Measurements from ENCODE around the gene IQCH. TPM values are rescaled to one million over a fixed set of nuclear protein-coding genes. Genes with fewer than 3 reads are reported as not detected.

IQCH gene
- total RNA-seq, 1 donor from 2014 or later, result 1.5 TPM

- no peak for DNase-seq (ENCODE audit: extremely low spot score in 2 of 2)
- Histone ChIP-seq H3K9me3 (no peaks in the 10 kb centered on the region), H3K27me3 (no peaks in the 10 kb centered on the region), H3K4me3 (no peak overlapping the region), H3K36me3 (no peaks in the 10 kb centered on the region), H3K27ac (no peak overlapping the region), H3K4me1 (no peaks in the 10 kb centered on the region)
- intact Hi-C loops (cut with DNase I), result no loop called here
- TF ChIP-seq POLR2AphosphoS5 (IDR thresholded peaks at IDR 0.05; ENCODE audit: insufficient read depth in 1 of 2, low read depth in 1 of 2) (no peak), POLR2A (IDR thresholded peaks at IDR 0.05) (no peak)
- TF ChIP-seq, protein P1, sequence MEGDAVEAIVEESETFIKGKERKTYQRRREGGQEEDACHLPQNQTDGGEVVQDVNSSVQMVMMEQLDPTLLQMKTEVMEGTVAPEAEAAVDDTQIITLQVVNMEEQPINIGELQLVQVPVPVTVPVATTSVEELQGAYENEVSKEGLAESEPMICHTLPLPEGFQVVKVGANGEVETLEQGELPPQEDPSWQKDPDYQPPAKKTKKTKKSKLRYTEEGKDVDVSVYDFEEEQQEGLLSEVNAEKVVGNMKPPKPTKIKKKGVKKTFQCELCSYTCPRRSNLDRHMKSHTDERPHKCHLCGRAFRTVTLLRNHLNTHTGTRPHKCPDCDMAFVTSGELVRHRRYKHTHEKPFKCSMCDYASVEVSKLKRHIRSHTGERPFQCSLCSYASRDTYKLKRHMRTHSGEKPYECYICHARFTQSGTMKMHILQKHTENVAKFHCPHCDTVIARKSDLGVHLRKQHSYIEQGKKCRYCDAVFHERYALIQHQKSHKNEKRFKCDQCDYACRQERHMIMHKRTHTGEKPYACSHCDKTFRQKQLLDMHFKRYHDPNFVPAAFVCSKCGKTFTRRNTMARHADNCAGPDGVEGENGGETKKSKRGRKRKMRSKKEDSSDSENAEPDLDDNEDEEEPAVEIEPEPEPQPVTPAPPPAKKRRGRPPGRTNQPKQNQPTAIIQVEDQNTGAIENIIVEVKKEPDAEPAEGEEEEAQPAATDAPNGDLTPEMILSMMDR (IDR thresholded peaks at IDR 0.05), result no peak
Observed at GRCh38 chr15:67401336-67401735, 146.8 kb downstream of the IQCH start.

DNA sequence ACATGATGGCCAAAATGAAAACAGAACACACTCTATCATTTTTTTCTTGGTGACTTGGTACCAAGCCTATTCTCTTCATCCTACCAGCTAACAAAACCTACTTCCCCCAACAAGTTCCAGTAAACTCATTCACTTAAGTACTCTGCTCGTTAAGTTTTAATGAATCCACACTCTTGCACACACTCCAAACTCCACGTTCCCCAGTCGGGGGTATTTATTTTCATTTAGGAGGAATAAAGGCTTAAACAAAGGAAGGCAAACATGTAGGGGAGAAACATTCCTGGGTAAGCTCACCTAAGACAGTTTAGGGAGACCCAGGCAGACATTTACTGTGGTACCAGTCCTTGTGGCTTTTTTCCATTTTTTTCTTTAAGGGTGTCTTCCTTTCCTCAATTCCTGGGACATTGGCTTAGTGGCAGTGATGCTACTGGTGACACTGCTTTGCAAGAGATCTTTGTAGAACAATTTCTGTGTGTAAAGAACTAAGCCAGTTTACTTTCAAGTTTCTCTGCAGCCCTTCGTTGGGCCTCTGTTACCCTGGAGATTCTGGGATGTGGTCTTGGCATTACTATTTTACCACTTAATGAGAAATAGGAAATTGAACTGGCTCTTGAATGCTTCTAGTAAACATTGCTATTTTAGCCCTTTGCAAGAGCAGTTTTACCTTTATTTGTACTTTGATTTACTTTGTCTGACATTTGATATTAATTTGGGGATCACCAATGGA, 149.0 kb downstream of the IQCH start:
- H3K36me3 ChIP-seq, result no peaks in the 10 kb centered on the region
- no peaks in the 10 kb centered on the region for H3K9me3 ChIP-seq
- TF ChIP-seq POLR2A (IDR thresholded peaks at IDR 0.05) (no peak), POLR2AphosphoS5 (IDR thresholded peaks at IDR 0.05; ENCODE audit: insufficient read depth in 1 of 2, low read depth in 1 of 2) (no peak)
- TF ChIP-seq, protein P1 (IDR thresholded peaks at IDR 0.05), result no peak
- H3K27ac ChIP-seq, result no peak overlapping the region
- H3K4me3 ChIP-seq, result no peak overlapping the region
- DNase-seq (ENCODE audit: extremely low spot score in 2 of 2), result no peak
- no peaks in the 10 kb centered on the region for H3K27me3 ChIP-seq
- H3K4me1 ChIP-seq, result no peaks in the 10 kb centered on the region
- intact Hi-C loops (cut with DNase I), result no loop called here

- H3K9me3 ChIP-seq, result no peaks in the 10 kb centered on the region
- H3K27ac ChIP-seq, result no peak overlapping the region
- no peaks in the 10 kb centered on the region for H3K36me3 ChIP-seq
- H3K4me1 ChIP-seq, result no peaks in the 10 kb centered on the region
- intact Hi-C loops (cut with DNase I), result no loop called here
- TF ChIP-seq POLR2A (IDR thresholded peaks at IDR 0.05) (no peak), POLR2AphosphoS5 (IDR thresholded peaks at IDR 0.05; ENCODE audit: insufficient read depth in 1 of 2, low read depth in 1 of 2) (no peak)
- TF ChIP-seq, protein P1 (IDR thresholded peaks at IDR 0.05), result no peak
- H3K27me3 ChIP-seq, result no peaks in the 10 kb centered on the region
- no peak overlapping the region for H3K4me3 ChIP-seq
- no peak for DNase-seq (ENCODE audit: extremely low spot score in 2 of 2)
Observed at GRCh38 chr15:67405208-67406191, 150.9 kb downstream of the IQCH start.

GRCh38 chr15:67406257-67406861, 151.8 kb downstream of the IQCH start:
- Histone ChIP-seq H3K27me3 (no peaks in the 10 kb centered on the region), H3K9me3 (no peaks in the 10 kb centered on the region), H3K27ac (no peak overlapping the region), H3K36me3 (no peaks in the 10 kb centered on the region), H3K4me3 (no peak overlapping the region), H3K4me1 (no peaks in the 10 kb centered on the region)
- TF ChIP-seq POLR2A (IDR thresholded peaks at IDR 0.05) (no peak), POLR2AphosphoS5 (IDR thresholded peaks at IDR 0.05; ENCODE audit: insufficient read depth in 1 of 2, low read depth in 1 of 2) (no peak)
- TF ChIP-seq, protein P1 (IDR thresholded peaks at IDR 0.05), result no peak
- DNase-seq (ENCODE audit: extremely low spot score in 2 of 2), result no peak
- intact Hi-C loops (cut with DNase I), result no loop called here

All from vagina (tissue), 2 donors.